Measurements from ENCODE around the gene C16orf89.
A peak's percentile ranks its signal among the peaks of the same experiment; 100 is the strongest.
"Not testable (repeated sequence)": the region's sequence is repeated elsewhere in the genome, so short reads cannot be mapped to it uniquely, and the experiment has no call there.

C16orf89 gene

DNA sequence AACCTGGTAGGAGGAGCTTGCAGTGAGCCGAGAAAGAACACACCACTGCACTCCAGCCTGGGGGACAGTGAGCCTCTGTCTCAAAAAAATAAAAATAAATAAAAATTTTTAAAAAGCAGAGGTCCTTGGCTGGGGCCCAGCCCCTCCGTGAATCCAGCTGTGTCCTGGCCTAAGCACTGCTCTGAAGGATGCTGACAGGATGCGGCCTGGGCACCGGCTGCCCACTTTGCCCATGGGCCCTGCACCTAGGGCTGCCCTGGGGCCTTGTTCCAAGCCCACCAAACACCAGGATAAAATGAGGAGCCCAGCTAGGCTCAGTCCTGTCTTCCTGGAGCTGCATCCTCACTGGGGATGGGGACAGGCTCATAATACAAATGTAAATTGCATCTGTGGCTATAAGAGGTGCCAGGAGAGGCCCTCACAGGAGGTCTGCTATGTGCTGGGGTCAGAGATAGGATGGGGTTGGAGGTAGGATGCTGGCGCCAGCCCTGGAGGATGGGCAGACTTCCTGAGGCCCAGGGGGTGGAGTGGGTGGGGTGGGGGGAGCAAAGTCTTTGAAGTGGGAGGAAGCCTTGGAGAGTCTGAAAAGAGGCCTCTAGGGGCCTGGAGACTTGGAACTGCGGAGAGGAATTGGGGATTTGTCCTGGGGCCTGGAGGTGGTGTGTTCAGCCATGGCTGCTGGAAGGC, 6.2 kb downstream of the C16orf89 start:
- DNase-seq = no peak

GRCh38 chr16:5058476-5058875, 7.3 kb downstream of the C16orf89 start:
- no peak for DNase-seq

DNA sequence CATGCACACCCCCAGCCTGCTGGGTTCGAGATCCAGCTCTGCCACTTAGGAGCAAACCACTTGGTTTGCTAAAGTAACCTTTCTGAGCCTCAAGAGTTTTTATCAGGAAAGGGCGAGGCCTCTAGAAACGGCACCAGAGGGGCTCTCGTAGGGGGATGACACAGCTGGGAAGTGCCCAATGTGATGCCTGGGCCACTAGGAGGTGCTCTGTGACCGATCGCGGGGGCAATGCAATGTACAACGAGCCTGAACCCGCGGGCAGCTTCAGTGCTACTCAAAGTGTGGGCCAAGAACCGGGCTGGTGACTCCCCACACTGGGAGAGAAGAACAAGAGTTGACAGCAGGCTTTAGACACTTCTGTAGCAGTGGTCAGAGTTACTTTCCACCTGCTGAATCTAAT, 9.4 kb downstream of the C16orf89 start:
- peak; percentile 87 for DNase-seq

DNA sequence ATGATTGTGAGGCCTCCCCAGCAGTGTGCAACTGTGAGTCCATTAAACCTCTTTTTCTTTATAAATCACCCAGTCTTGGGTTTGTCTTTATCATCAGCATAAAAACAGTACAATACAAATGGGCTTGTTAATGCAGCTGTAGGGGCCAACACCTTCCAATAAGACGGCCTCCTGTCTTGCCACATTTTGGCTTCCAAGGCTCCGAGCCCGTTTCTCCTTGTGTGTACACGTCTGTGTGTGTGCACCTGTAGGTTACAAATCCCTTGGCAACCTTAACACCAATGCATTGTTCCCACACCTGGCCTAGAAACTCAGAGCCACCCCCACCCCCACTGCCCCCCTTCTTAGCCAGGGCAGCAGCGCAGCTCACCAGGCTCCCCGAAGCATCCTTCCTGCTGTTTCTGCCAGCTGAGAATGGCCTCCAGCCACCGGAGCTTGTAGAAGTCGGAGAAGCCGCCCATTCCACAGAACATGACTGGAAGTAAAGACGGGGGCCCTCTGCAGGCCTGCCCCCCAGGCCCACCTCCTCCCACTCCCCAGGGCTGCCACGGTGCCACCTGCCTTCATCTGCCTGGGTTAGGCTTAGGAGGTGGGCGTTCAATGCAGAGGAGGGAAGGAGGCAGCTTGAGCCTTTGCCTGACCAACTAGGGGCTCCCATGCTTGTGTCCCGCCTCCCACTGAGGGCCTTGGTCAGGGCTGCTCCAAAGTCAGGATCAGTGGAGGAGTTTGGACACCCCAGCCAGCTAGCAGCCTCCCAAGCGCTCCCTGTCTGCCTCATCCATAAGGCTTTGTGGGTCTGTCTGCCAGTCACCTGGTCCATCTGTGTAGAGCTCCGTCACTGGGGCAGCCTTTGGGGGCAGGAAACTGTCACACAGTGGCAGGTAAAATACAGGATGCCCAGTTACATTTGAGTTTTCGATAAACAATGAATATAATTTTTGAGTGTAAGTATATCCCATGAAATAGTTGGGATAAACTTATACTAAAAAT, 10.6 kb downstream of the C16orf89 start:
- DNase-seq = no peak

DNA sequence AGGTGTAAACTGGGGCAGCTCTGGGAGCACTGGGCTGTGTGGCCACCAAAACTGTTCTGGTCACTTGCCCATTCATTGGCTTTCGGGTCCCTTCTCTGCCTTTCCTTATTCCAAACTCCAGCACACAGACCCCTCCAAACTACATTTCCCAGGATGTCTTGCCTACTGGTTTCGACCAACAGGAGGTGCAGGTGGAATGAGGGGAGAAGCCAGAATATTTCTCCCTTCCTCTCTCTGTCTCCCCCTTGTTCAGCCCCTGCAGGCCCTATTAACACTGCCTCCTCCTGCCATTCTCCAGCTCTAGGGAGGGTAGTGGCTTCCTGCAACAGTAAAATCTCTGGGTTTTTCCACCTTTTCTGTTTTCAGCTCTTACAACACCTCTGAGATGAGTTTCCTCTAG, 18.8 kb downstream of the C16orf89 start:
- no peak for DNase-seq

DNA sequence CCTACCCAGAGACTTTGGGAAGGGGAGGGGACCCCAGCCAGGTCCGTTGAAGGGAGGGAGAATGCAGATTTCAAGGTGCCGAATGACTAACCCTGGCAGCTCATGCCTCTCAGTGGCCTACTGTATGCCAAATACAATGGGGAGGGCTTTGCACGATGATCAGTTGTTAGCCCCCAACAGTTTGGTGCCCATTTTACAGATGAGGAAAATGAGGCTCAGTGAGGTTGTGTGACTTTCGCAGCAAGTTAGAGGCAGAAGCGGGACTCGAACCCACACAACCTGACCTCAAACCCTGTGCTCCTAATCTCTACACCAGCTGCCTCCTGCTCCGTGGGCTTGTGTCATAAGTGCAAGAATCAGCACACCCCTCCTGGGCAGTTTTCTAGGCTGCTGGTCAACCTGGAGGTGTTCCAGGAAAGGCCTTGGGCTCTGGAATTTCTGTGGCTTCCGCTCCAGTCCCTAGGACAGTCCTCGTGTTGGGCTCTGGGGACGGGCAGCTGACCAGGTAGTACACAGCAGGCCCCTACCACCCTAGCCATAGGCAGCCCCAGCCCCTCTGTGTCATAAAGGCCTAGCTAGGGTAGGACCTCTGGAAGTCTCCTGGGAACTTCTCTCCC, 20.1 kb downstream of the C16orf89 start:
- no peak for DNase-seq

GRCh38 chr16:5044581-5044980, 21.2 kb downstream of the C16orf89 start:
- DNase-seq = not testable (repeated sequence)

GRCh38 chr16:5044011-5044540, 21.7 kb downstream of the C16orf89 start:
- no peak for DNase-seq

- DNase-seq = no peak
Measured at GRCh38 chr16:5042574-5043171, 23.1 kb downstream of the C16orf89 start.

DNA sequence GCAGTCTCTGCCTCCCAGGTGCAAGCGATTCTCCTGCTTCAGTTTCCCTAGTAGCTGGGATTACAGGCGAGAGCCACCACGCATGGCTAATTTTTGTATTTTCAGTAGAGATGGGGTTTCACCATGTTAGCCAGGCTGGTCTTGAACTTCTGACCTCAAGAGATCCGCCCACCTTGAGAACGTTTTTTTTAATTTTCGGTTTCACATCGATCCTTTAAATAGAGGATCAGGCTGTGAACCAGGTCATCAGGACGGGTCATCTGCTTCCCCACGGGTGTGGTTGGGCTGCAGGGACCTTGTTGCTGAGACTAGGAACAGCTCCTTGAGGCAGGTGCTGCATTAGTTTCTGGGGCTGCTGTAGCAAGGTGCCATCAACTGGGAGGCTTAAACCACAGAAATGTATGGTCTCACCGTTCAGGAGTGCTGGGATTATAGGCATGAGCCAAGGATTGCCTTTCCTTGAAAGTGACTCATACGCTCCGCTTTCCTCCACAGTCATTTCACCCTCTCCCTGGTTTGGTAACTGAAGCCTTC, 24.1 kb downstream of the C16orf89 start:
- no peak for DNase-seq

DNA sequence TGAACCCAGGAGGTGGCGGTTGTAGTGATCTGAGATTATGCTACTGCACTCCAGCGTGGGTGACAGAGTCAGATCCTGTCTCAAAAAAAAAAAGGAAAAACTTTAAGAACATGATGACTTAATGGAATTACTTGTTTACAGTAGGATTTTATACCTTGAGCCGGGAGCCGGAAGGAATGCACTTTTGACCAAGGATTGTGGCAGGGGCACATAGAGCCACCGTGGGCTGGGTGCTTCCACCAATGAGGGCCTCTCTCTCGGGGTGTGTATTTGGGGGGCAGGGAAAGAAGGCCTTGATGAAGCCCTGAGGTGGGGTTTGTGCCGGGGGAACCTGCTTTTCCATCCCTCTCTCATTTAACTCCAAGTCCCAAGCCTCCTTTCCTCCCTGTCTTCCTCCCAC, 25.3 kb downstream of the C16orf89 start:
- DNase-seq = no peak

GRCh38 chr16:5036228-5037156, 29.3 kb downstream of the C16orf89 start:
- no peak for DNase-seq

GRCh38 chr16:5035909-5036227, 29.9 kb downstream of the C16orf89 start:
- no peak for DNase-seq

DNA sequence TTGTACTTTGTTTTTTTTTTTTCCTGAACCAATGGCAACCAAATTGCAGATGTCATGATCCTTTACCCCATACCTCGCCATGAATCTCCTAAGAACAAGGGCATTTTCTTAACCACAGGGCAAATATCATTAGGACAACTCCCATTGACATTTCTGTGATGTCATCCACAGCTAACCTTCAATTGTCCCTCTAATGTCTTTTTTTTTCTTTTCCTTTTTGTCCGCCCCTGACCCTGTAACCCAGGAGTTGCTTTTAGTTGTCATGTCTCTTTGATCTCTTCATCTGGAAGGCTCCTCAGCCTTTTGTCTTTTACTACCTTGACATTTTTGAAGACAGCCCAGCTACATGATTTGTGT, 31.6 kb downstream of the C16orf89 start:
- DNase-seq = peak; percentile 17

- peak; percentile 93 for DNase-seq
Measured at GRCh38 chr16:5033256-5034166, 32.2 kb downstream of the C16orf89 start, which contains the start of gene NAGPA. Gene NAGPA, minus strand, starts transcription at chr16:5033935. Its CDS starts 21 bp downstream, at chr16:5033914.

DNA sequence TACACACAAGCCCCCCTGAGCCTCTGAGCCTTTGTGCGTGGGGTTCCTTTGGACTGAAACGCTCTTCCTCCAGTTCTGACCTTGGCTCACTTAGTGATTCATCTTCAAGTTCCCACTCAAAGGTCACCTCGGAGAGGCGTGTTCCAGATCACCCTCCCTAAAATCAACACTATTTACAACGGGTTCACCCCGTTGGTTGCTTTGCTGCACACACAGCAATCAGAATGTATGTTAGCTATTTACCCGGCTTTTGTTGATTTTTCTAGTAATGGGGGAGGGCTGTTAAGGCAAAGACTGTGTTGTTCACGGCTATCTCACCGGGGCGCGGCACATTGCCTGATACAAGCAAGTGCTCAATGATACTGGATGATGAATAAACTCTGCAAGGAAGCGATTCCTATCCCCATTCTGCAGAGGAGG, 33.0 kb downstream of the C16orf89 start:
- DNase-seq = peak; percentile 40

GRCh38 chr16:5031601-5032000, 34.2 kb downstream of the C16orf89 start:
- DNase-seq = no peak

- no peak for DNase-seq
Measured at GRCh38 chr16:5030251-5030870, 35.4 kb downstream of the C16orf89 start.

DNA sequence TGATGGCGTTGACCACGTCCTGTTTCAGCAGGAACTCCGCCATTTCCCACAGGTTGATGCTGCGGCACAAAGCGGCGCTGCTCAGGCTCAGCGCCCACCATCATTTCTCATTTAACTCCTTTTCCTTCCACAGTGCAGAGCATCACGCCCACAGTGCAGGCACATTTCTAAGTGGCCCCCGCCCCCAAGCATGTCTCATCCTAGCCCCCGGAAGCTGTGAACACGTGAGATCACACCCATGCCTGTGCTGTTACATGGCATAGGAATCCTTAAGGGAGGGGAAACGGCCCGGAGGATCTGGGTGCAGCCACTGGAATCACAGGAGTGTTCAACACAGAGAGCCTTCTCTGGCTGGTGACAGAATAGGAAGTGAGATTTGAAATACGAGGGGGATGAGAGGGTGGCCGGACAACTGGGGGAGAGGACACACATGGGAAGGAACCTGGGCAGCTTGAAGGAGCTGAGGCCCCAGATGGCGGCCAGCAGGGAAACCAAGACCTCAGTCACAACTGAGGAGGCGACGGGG, 36.7 kb downstream of the C16orf89 start:
- no peak for DNase-seq

Measured in hematopoietic multipotent progenitor cell treated with erythropoietin and hydrocortisone succinate and interleukin-3 and kit ligand, for 6 days (in vitro differentiated cells).